ENCODE data around the gene CYB5A. TPM values are rescaled to one million over a fixed set of nuclear protein-coding genes. Genes with fewer than 3 reads are reported as not detected.

Gene CYB5A
- total RNA-seq, 1 donor from 2014 or later: 38.1 TPM

DNA sequence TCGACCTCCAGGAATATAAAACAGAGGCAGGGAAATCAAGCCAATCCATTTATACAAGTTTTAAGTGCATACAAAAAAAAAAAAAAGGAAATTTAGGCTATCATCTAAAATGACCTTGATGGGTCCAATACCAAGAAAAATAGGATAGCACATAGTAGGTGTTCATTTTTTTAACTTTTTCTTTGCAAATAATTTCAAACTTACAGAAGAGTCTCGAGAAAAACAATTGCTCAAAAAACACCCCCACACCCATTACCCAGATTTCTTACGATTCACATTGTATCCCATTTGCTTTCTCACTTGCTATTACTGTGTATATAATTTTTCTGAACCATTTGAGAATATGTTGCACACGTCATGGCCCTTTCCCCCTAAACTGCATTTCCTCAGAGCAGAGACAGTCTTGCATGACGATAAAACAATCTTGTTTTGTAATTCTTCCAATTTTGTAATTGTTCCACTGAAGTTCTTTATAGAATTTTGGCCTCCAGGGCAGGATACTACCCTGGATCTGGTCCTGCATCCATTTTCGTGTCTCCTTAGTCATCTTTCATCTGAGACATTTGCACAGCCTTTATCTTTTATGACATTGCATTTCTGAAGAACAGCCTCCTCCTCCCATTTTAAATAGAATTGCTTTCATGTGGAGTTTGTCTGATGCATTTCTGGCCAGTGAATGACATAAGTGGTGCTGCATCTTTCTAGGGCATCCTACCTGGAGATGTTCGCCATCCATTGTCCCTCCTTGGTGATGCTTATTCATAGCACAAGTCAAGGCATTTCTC, 68.9 kb downstream of the CYB5A start:
- no peak for DNase-seq (ENCODE audit: low read depth, low spot score)
- H3K4me3 Mint-ChIP-seq: no peak overlapping the region
- H3K27me3 Mint-ChIP-seq (ENCODE audit: low read depth): no peaks in the 10 kb centered on the region
- peaks cover 4% of the 10 kb centered on the region for H3K9me3 Mint-ChIP-seq
- no peak overlapping the region for H3K27ac Mint-ChIP-seq (ENCODE audit: unreplicated experiment)
- TF ChIP-seq, protein P1, sequence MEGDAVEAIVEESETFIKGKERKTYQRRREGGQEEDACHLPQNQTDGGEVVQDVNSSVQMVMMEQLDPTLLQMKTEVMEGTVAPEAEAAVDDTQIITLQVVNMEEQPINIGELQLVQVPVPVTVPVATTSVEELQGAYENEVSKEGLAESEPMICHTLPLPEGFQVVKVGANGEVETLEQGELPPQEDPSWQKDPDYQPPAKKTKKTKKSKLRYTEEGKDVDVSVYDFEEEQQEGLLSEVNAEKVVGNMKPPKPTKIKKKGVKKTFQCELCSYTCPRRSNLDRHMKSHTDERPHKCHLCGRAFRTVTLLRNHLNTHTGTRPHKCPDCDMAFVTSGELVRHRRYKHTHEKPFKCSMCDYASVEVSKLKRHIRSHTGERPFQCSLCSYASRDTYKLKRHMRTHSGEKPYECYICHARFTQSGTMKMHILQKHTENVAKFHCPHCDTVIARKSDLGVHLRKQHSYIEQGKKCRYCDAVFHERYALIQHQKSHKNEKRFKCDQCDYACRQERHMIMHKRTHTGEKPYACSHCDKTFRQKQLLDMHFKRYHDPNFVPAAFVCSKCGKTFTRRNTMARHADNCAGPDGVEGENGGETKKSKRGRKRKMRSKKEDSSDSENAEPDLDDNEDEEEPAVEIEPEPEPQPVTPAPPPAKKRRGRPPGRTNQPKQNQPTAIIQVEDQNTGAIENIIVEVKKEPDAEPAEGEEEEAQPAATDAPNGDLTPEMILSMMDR (conservative IDR thresholded peaks at IDR 0.05): no peak
- no peaks in the 10 kb centered on the region for H3K36me3 Mint-ChIP-seq (ENCODE audit: low read depth)
- H3K4me1 Mint-ChIP-seq: peaks cover 4% of the 10 kb centered on the region

DNA sequence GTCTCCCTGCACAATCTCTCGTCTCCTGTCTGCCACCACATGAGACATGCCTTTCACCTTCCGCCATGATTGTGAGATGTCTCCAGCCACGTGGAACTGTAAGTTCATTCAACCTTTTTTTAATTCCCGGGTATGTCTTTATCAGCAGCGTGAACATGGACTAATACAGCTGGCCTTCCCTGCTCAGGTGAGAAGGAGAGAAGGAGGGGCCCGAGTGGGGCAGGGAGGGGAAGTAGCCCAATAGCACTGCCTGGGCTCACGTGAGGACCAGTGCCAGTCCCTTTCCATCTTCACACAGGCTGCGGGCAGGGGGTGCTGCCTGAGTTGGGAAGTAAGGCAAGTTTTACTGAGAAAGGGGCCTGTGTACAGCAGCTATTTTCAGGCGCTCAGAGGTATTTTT, 70.7 kb downstream of the CYB5A start:
- no peak overlapping the region for H3K27ac Mint-ChIP-seq (ENCODE audit: unreplicated experiment)
- H3K9me3 Mint-ChIP-seq: peaks cover 6% of the 10 kb centered on the region
- TF ChIP-seq, protein P1 (conservative IDR thresholded peaks at IDR 0.05): no peak
- DNase-seq (ENCODE audit: low read depth, low spot score): no peak
- H3K4me3 Mint-ChIP-seq: no peak overlapping the region
- peaks cover 4% of the 10 kb centered on the region for H3K27me3 Mint-ChIP-seq (ENCODE audit: low read depth)
- H3K4me1 Mint-ChIP-seq: peaks cover 4% of the 10 kb centered on the region
- no peaks in the 10 kb centered on the region for H3K36me3 Mint-ChIP-seq (ENCODE audit: low read depth)

DNA sequence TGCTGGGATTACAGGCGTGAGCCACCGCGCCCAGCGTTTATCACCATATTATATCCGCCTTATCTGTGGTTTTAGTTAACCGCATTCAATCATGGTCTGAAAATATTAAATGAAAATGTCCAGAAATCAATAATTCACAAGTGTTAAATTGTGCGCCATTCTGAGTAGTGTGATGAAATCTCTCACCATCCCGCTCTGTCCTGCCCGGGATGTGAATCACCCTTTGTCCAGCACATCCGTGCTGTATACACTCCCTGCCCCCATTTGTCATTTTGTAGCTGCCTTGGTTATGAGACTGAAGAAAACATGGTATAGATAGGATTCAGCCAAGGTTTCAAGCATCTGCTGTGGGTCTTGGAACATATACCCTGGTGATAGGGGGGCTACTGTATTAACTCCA, 72.7 kb downstream of the CYB5A start:
- TF ChIP-seq, protein P1 (conservative IDR thresholded peaks at IDR 0.05): no peak
- no peak overlapping the region for H3K27ac Mint-ChIP-seq (ENCODE audit: unreplicated experiment)
- peaks cover 4% of the 10 kb centered on the region for H3K4me1 Mint-ChIP-seq
- peaks cover 8% of the 10 kb centered on the region for H3K9me3 Mint-ChIP-seq
- DNase-seq (ENCODE audit: low read depth, low spot score): no peak
- no peak overlapping the region for H3K4me3 Mint-ChIP-seq
- peaks cover 7% of the 10 kb centered on the region for H3K27me3 Mint-ChIP-seq (ENCODE audit: low read depth)
- no peaks in the 10 kb centered on the region for H3K36me3 Mint-ChIP-seq (ENCODE audit: low read depth)

DNA sequence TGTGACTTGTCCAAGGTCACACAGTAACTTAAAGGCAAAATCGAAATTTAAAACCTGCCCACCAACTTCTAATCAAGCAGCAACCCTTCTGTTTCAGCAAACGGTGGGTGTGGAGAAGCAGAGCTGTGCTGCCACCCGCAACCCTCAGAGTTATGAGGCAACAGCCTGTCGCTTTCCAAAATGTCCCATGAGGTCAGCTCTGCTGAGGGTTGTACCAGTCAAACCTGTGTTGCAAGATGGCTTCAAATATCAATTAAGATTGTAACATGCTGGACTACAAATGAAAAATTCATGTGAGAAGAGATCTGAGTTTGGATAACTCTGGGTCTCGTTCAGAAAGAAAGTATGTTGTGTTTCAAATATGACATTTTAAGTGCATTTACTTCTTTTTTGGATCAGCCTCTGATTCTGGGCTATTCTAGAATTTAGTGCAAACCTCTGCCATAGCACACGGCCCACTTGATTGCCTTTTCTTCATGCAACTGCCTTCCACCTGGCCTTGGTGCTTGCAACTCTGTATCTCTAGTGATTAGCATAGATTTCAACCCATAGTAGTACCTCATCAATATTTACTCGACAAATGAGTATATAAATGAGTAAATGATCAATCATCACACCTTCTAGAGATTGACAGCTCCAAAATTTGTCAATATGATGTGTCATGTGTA, 74.2 kb downstream of the CYB5A start:
- Mint-ChIP-seq H3K9me3 (peaks cover 8% of the 10 kb centered on the region), H3K27me3 (ENCODE audit: low read depth) (peaks cover 7% of the 10 kb centered on the region), H3K4me1 (peaks cover 4% of the 10 kb centered on the region), H3K4me3 (no peak overlapping the region), H3K36me3 (ENCODE audit: low read depth) (no peaks in the 10 kb centered on the region), H3K27ac (ENCODE audit: unreplicated experiment) (no peak overlapping the region)
- TF ChIP-seq, protein P1 (conservative IDR thresholded peaks at IDR 0.05): no peak
- no peak for DNase-seq (ENCODE audit: low read depth, low spot score)

DNA sequence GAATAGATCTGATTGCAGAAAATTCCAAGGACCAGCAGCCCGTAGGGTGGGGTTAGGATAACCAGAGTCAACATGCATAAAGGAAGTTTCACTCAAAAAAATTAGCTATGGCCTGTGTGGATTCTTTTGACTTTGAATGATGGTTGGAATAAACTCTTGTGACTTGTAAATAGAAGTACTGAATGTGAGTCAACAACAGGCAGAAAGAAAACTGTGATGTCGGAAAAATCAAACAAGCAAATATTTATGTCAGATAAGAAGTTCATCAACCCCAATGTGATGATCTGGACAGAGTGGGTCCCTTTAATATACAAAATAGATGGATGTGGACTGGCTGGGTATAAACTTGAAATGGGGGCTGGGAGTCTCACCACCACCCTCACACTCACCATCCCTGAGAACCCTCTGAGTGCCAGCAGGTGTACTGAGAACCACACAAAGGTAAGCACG, 75.1 kb downstream of the CYB5A start:
- Mint-ChIP-seq H3K27me3 (ENCODE audit: low read depth) (peaks cover 7% of the 10 kb centered on the region), H3K9me3 (peaks cover 8% of the 10 kb centered on the region), H3K4me1 (peaks cover 4% of the 10 kb centered on the region), H3K27ac (ENCODE audit: unreplicated experiment) (peak overlapping the region; percentile 20), H3K36me3 (ENCODE audit: low read depth) (no peaks in the 10 kb centered on the region), H3K4me3 (no peak overlapping the region)
- TF ChIP-seq, protein P1 (conservative IDR thresholded peaks at IDR 0.05): no peak
- no peak for DNase-seq (ENCODE audit: low read depth, low spot score)
